ENCODE measurements around the gene ABCC8. TPM values are rescaled to one million over a fixed set of nuclear protein-coding genes. Genes with fewer than 3 reads are reported as not detected.

Gene ABCC8
- total RNA-seq, 1 donor from 2014 or later: 80.5 TPM

- no peaks in the 10 kb centered on the region for H3K4me1 Mint-ChIP-seq (ENCODE audit: unreplicated experiment)
- DNase-seq (ENCODE audit: extremely low spot score, unreplicated experiment): no peak
Observed at GRCh38 chr11:17473071-17473744, 3.4 kb downstream of the ABCC8 start.

GRCh38 chr11:17472467-17472866 is 4.2 kb downstream of the ABCC8 start:
- no peak for TF ChIP-seq CTCF (conservative IDR thresholded peaks at IDR 0.05)
- Mint-ChIP-seq H3K27me3 (peaks cover 65% of the 10 kb centered on the region), H3K9me3 (no peaks in the 10 kb centered on the region), H3K4me3 (no peak overlapping the region), H3K4me1 (ENCODE audit: unreplicated experiment) (no peaks in the 10 kb centered on the region), H3K27ac (no peak overlapping the region), H3K36me3 (peaks cover 3% of the 10 kb centered on the region)
- DNase-seq (ENCODE audit: extremely low spot score, unreplicated experiment): no peak

More at GRCh38 chr11:17473071-17473744, 3.4 kb downstream of the ABCC8 start:
- Mint-ChIP-seq H3K27ac (no peak overlapping the region), H3K27me3 (peaks cover 71% of the 10 kb centered on the region), H3K36me3 (peaks cover 3% of the 10 kb centered on the region), H3K4me3 (peak overlapping the region; percentile 8), H3K9me3 (no peaks in the 10 kb centered on the region)
- peak; percentile 63 for TF ChIP-seq CTCF (conservative IDR thresholded peaks at IDR 0.05)

GRCh38 chr11:17471501-17471900 is 5.1 kb downstream of the ABCC8 start:
- H3K4me3 Mint-ChIP-seq: no peak overlapping the region
- H3K9me3 Mint-ChIP-seq: no peaks in the 10 kb centered on the region
- no peaks in the 10 kb centered on the region for H3K4me1 Mint-ChIP-seq (ENCODE audit: unreplicated experiment)
- TF ChIP-seq CTCF (conservative IDR thresholded peaks at IDR 0.05): no peak
- H3K27me3 Mint-ChIP-seq: peaks cover 60% of the 10 kb centered on the region
- H3K36me3 Mint-ChIP-seq: peaks cover 3% of the 10 kb centered on the region
- no peak overlapping the region for H3K27ac Mint-ChIP-seq
- DNase-seq (ENCODE audit: extremely low spot score, unreplicated experiment): no peak

- DNase-seq (ENCODE audit: extremely low spot score, unreplicated experiment): no peak
- H3K9me3 Mint-ChIP-seq: no peaks in the 10 kb centered on the region
- no peak overlapping the region for H3K27ac Mint-ChIP-seq
- peaks cover 3% of the 10 kb centered on the region for H3K36me3 Mint-ChIP-seq
- H3K4me3 Mint-ChIP-seq: no peak overlapping the region
- no peak for TF ChIP-seq CTCF (conservative IDR thresholded peaks at IDR 0.05)
- peaks cover 49% of the 10 kb centered on the region for H3K27me3 Mint-ChIP-seq
- peaks cover 4% of the 10 kb centered on the region for H3K4me1 Mint-ChIP-seq (ENCODE audit: unreplicated experiment)
Observed at GRCh38 chr11:17469998-17470397, 6.6 kb downstream of the ABCC8 start.

- Mint-ChIP-seq H3K4me1 (ENCODE audit: unreplicated experiment) (peaks cover 18% of the 10 kb centered on the region), H3K27ac (no peak overlapping the region), H3K4me3 (no peak overlapping the region), H3K9me3 (no peaks in the 10 kb centered on the region), H3K36me3 (no peaks in the 10 kb centered on the region), H3K27me3 (peaks cover 30% of the 10 kb centered on the region)
- DNase-seq (ENCODE audit: extremely low spot score, unreplicated experiment): no peak
- TF ChIP-seq CTCF (conservative IDR thresholded peaks at IDR 0.05): no peak
Observed at GRCh38 chr11:17468122-17468521, 8.5 kb downstream of the ABCC8 start.

All from type B pancreatic cell (in vitro differentiated cells).